ENCODE results near the gene CYP24A1.
A peak's percentile ranks its signal among the peaks of the same experiment; 100 is the strongest.

Gene CYP24A1

GRCh38 chr20:54201268-54201846 lies 27.6 kb upstream of the CYP24A1 start:
- no peak for DNase-seq

- DNase-seq, result no peak
Observed at GRCh38 chr20:54200487-54201267, 26.9 kb upstream of the CYP24A1 start.

GRCh38 chr20:54199721-54200176 lies 26.0 kb upstream of the CYP24A1 start:
- DNase-seq, result peak; percentile 67 to 68

GRCh38 chr20:54199283-54199682 lies 25.5 kb upstream of the CYP24A1 start:
- DNase-seq, result no peak

- no peak for DNase-seq
Observed at GRCh38 chr20:54197621-54198604, 24.1 kb upstream of the CYP24A1 start.

GRCh38 chr20:54195483-54196472 lies 22.0 kb upstream of the CYP24A1 start:
- no peak for DNase-seq

- DNase-seq, result no peak
Observed at GRCh38 chr20:54194724-54195438, 21.1 kb upstream of the CYP24A1 start.

- no peak for DNase-seq
Observed at GRCh38 chr20:54193817-54194216, 20.0 kb upstream of the CYP24A1 start.

- DNase-seq, result no peak
Observed at GRCh38 chr20:54190217-54190616, 16.4 kb upstream of the CYP24A1 start.

GRCh38 chr20:54189630-54190029 lies 15.8 kb upstream of the CYP24A1 start:
- DNase-seq, result no peak

GRCh38 chr20:54188132-54188849 lies 14.5 kb upstream of the CYP24A1 start:
- no peak for DNase-seq

GRCh38 chr20:54184904-54185626 lies 11.3 kb upstream of the CYP24A1 start:
- no peak for DNase-seq

- DNase-seq, result no peak
Observed at GRCh38 chr20:54184071-54184470, 10.3 kb upstream of the CYP24A1 start.

GRCh38 chr20:54180931-54181330 lies 7.1 kb upstream of the CYP24A1 start:
- DNase-seq, result no peak

GRCh38 chr20:54179946-54180345 lies 6.2 kb upstream of the CYP24A1 start:
- DNase-seq, result no peak

GRCh38 chr20:54178256-54178655 lies 4.5 kb upstream of the CYP24A1 start:
- DNase-seq, result no peak

- DNase-seq, result no peak
Observed at GRCh38 chr20:54177378-54177777, 3.6 kb upstream of the CYP24A1 start.

- no peak for DNase-seq
Observed at GRCh38 chr20:54176610-54177009, 2.8 kb upstream of the CYP24A1 start.

- DNase-seq, result no peak
Observed at GRCh38 chr20:54174457-54175175, 830 bp upstream of the CYP24A1 start.
